H9 (cell line): Measurements from ENCODE around the gene MRPS26. TPM values are rescaled to one million over a fixed set of nuclear protein-coding genes. Genes with fewer than 3 reads are reported as not detected.
"Not testable (repeated sequence)": the region's sequence is repeated elsewhere in the genome, so short reads cannot be mapped to it uniquely, and the experiment has no call there.

Experiments used
- DNase-seq: peaks from one replicate; pipeline ENCODE4 v3.0.0-alpha.2; 2017
- H2AFZ ChIP-seq: one replicate; pipeline ENCODE4 v1.6.1; 2013; ENCODE audit warnings: mild to moderate bottlenecking, low read length, control low read depth, moderate library complexity
- H2AK5ac ChIP-seq: 2 replicates; pipeline ENCODE4 v1.6.1; 2013; ENCODE audit warnings: low read length, control low read depth, mixed read lengths; ENCODE audit not compliant: insufficient read length
- H2BK120ac ChIP-seq: one replicate; pipeline ENCODE4 v1.6.1; 2013; ENCODE audit warnings: low read depth, mild to moderate bottlenecking, low read length, control low read depth, inconsistent platforms; ENCODE audit not compliant: poor library complexity, severe bottlenecking
- H2BK12ac ChIP-seq: 2 replicates; pipeline ENCODE4 v1.6.1; 2013; ENCODE audit warnings: low read length, control low read depth, mixed read lengths, low read depth; ENCODE audit not compliant: insufficient read length
- H2BK15ac ChIP-seq: 2 replicates; pipeline ENCODE4 v1.6.1; 2013; ENCODE audit warnings: low read depth, low read length, control low read depth
- H2BK20ac ChIP-seq: one replicate; pipeline ENCODE4 v1.6.1; 2013; ENCODE audit warnings: low read depth, mild to moderate bottlenecking, low read length, control low read depth, inconsistent platforms; ENCODE audit not compliant: poor library complexity, severe bottlenecking
- H2BK5ac ChIP-seq: 2 replicates; pipeline ENCODE4 v1.6.1; 2013; ENCODE audit warnings: low read length, control low read depth, mixed read lengths; ENCODE audit not compliant: insufficient read length
- H3K14ac ChIP-seq: 2 replicates; pipeline ENCODE4 v1.6.1; 2013; ENCODE audit warnings: low read length, control low read depth; ENCODE audit not compliant: insufficient read depth
- H3K18ac ChIP-seq: 2 replicates; pipeline ENCODE4 v1.6.1; 2013; ENCODE audit warnings: low read depth, mild to moderate bottlenecking, mixed read lengths, low read length, control low read depth; ENCODE audit not compliant: insufficient read length
- H3K23ac ChIP-seq: 2 replicates; pipeline ENCODE4 v1.6.1; 2013; ENCODE audit warnings: low read length, control low read depth, mixed read lengths, low read depth; ENCODE audit not compliant: insufficient read length
- H3K23me2 ChIP-seq: 2 replicates; pipeline ENCODE4 v1.6.1; 2013; ENCODE audit warnings: low read depth, mild to moderate bottlenecking, mixed read lengths, low read length, control low read depth; ENCODE audit not compliant: insufficient read length, poor library complexity, severe bottlenecking
- H3K27ac ChIP-seq: 2 replicates; pipeline ENCODE4 v1.5.1; 2013; ENCODE audit warnings: low read length, control low read depth, mixed read lengths, low read depth; ENCODE audit not compliant: insufficient read length
- H3K27me3 ChIP-seq: 2 replicates; pipeline ENCODE4 v1.6.1; 2013; ENCODE audit warnings: low read length, control low read depth, inconsistent platforms; ENCODE audit not compliant: insufficient read depth
- H3K4ac ChIP-seq: 2 replicates; pipeline ENCODE4 v1.6.1; 2013; ENCODE audit warnings: low read depth, mild to moderate bottlenecking, control low read depth, inconsistent platforms, low read length, moderate library complexity
- H3K4me1 ChIP-seq: 2 replicates; pipeline ENCODE4 v1.6.1; 2013; ENCODE audit warnings: low read length, control low read depth, inconsistent platforms; ENCODE audit not compliant: insufficient read depth
- H3K4me2 ChIP-seq: 2 replicates; pipeline ENCODE4 v1.6.1; 2013; ENCODE audit warnings: low read length, control low read depth, mixed read lengths; ENCODE audit not compliant: insufficient read length, insufficient read depth
- H3K56ac ChIP-seq: 2 replicates; pipeline ENCODE4 v1.6.1; 2013; ENCODE audit warnings: low read depth, mild to moderate bottlenecking, mixed read lengths, low read length, control low read depth; ENCODE audit not compliant: insufficient read length
- H3K79me1 ChIP-seq: 2 replicates; pipeline ENCODE4 v1.6.1; 2013; ENCODE audit warnings: low read depth, mild to moderate bottlenecking, moderate library complexity, low read length, control low read depth, inconsistent platforms; ENCODE audit not compliant: insufficient read depth, poor library complexity, severe bottlenecking
- H3K79me2 ChIP-seq: 2 replicates; pipeline ENCODE4 v1.6.1; 2013; ENCODE audit warnings: low read length, control low read depth, inconsistent platforms; ENCODE audit not compliant: insufficient read depth
- H3K9ac ChIP-seq: 2 replicates; pipeline ENCODE4 v1.6.1; 2013; ENCODE audit warnings: low read length, control low read depth, mixed read lengths; ENCODE audit not compliant: insufficient read length; ENCODE audit errors: extremely low read depth
- H3K9me3 ChIP-seq: one replicate; pipeline ENCODE4 v1.6.1; 2013; ENCODE audit warnings: low read depth, low read length, inconsistent platforms; ENCODE audit not compliant: control insufficient read depth
- H3T11ph ChIP-seq: one replicate; pipeline ENCODE4 v1.6.1; 2013; ENCODE audit warnings: mild to moderate bottlenecking, low read length, control low read depth, inconsistent platforms
- H4K20me1 ChIP-seq: one replicate; pipeline ENCODE4 v1.6.1; 2013; ENCODE audit not compliant: control insufficient read depth, insufficient read length, insufficient read depth
- H4K5ac ChIP-seq: 2 replicates; pipeline ENCODE4 v1.6.1; 2013; ENCODE audit warnings: low read depth, mild to moderate bottlenecking, mixed read lengths, low read length, control low read depth; ENCODE audit not compliant: insufficient read length
- H4K8ac ChIP-seq: replicated peaks from 2 replicates; pipeline ENCODE4 v1.6.1; 2013; ENCODE audit warnings: low read length, control low read depth, mixed read lengths, low read depth; ENCODE audit not compliant: insufficient read length
- H4K91ac ChIP-seq: 2 replicates; pipeline ENCODE4 v1.6.1; 2013; ENCODE audit warnings: low read depth, mild to moderate bottlenecking, moderate library complexity, mixed read lengths, low read length, control low read depth; ENCODE audit not compliant: insufficient read length
- H3K27ac Mint-ChIP-seq, 3 experiments: 2 replicates in 2 of 3; 3 replicates in 1 of 3; pipeline ENCODE4 v1.8.0; 2020 to 2021; ENCODE audit warnings: mixed read lengths in 3 of 3, mild to moderate bottlenecking in 1 of 3, moderate library complexity in 1 of 3
- H3K27me3 Mint-ChIP-seq: 2 replicates; pipeline ENCODE4 v1.8.0; 2021; ENCODE audit warnings: low read depth, mild to moderate bottlenecking, moderate library complexity, mixed read lengths
- H3K36me3 Mint-ChIP-seq, 3 experiments: 2 replicates in 2 of 3; 3 replicates in 1 of 3; pipeline ENCODE4 v1.8.0; 2020 to 2021; ENCODE audit warnings: low read depth in 3 of 3, mixed read lengths in 3 of 3; ENCODE audit not compliant: insufficient read depth in 1 of 3
- H3K4me1 Mint-ChIP-seq, 2 experiments: 2 replicates each; pipeline ENCODE4 v1.8.0; 2020; ENCODE audit warnings: mixed read lengths in 2 of 2
- H3K4me3 Mint-ChIP-seq, 2 experiments: 2 replicates in 1 of 2; 3 replicates in 1 of 2; pipeline ENCODE4 v1.8.0; 2020 to 2021; ENCODE audit warnings: mild to moderate bottlenecking in 2 of 2, mixed read lengths in 2 of 2, moderate library complexity in 1 of 2
- H3K9me3 Mint-ChIP-seq, 2 experiments: 2 replicates in 1 of 2; 3 replicates in 1 of 2; pipeline ENCODE4 v1.8.0; 2020; ENCODE audit warnings: mild to moderate bottlenecking in 2 of 2, mixed read lengths in 2 of 2, moderate library complexity in 1 of 2
- CTCF ChIP-seq: fragments of 200-600 bp; sonication (generic); conservative IDR thresholded peaks from 3 replicates; pipeline ENCODE4 v1.8.0; 2021; ENCODE audit warnings: antibody characterized with exemption, mild to moderate bottlenecking
- WGBS: extraction: QIAGEN DNeasy Blood & Tissue Kit; methylation state at CpG from one replicate; pipeline ENCODE4 v1.1.7; 2013; ENCODE audit warnings: missing lambda C conversion rate, low lambda C conversion rate, mixed read lengths; ENCODE audit not compliant: insufficient read length; ENCODE audit errors: extremely low coverage; 5-methylcytosine and 5-hydroxymethylcytosine counted together
- total RNA-seq: library from RNA; stranded (reverse); gene quantifications from 2 replicates; pipeline ENCODE4 v1.2.1, GENCODE V29; 2021

Gene MRPS26
- total RNA-seq, 1 experiment from 2014 or later, result 97.6 TPM

GRCh38 chr20:3059489-3059888 lies 13.6 kb downstream of the MRPS26 start:
- Histone ChIP-seq H3K9me3 (no peaks in the 10 kb centered on the region), H3K23me2 (no peaks in the 10 kb centered on the region), H2AFZ (no peak overlapping the region), H3K56ac (no peak overlapping the region), H3K4me2 (no peak overlapping the region), H4K8ac (no peak overlapping the region), H3K14ac (no peak overlapping the region), H3K4ac (no peak overlapping the region), H3T11ph (no peak overlapping the region), H3K23ac (no peak overlapping the region), H3K9ac (no peak overlapping the region), H2BK5ac (no peak overlapping the region), H3K27me3 (no peaks in the 10 kb centered on the region), H2BK20ac (no peak overlapping the region), H3K79me1 (no peaks in the 10 kb centered on the region), H3K18ac (no peak overlapping the region), H3K27ac (no peak overlapping the region), H2BK120ac (no peak overlapping the region), H3K4me1 (no peaks in the 10 kb centered on the region), H2BK15ac (no peak overlapping the region), H2BK12ac (no peak overlapping the region), H4K91ac (no peak overlapping the region), H4K20me1 (no peaks in the 10 kb centered on the region), H3K79me2 (no peaks in the 10 kb centered on the region), H2AK5ac (no peak overlapping the region), H4K5ac (no peak overlapping the region)
- DNase-seq, result no peak
- no peaks in the 10 kb centered on the region for H3K9me3 Mint-ChIP-seq
- H3K4me1 Mint-ChIP-seq, result no peaks in the 10 kb centered on the region
- H3K27ac Mint-ChIP-seq, result peak overlapping the region in 1 of 3 experiments; percentile 24; a peak in 2 of 7 replicates
- no peaks in the 10 kb centered on the region for H3K36me3 Mint-ChIP-seq
- WGBS, result no CpG with 5 or more reads among the region's 3 CpGs
- no peak for TF ChIP-seq CTCF
- H3K4me3 Mint-ChIP-seq, result no peak overlapping the region
- H3K27me3 Mint-ChIP-seq, result no peaks in the 10 kb centered on the region; the same call in 1 of the 2 replicates

- not testable (repeated sequence) for H3K36me3 Mint-ChIP-seq, H3K27me3 ChIP-seq, H3K9me3 ChIP-seq, H4K8ac ChIP-seq, H3K79me2 ChIP-seq, H3K4me1 ChIP-seq, H3K27ac Mint-ChIP-seq, H3K79me1 ChIP-seq, H4K5ac ChIP-seq, H3K23ac ChIP-seq, DNase-seq, H4K91ac ChIP-seq, H3K4me1 Mint-ChIP-seq, H3K4ac ChIP-seq, H3K18ac ChIP-seq, H2BK120ac ChIP-seq, H3K14ac ChIP-seq, H3K27ac ChIP-seq, H2BK12ac ChIP-seq, H2AFZ ChIP-seq, H2BK15ac ChIP-seq, H2BK20ac ChIP-seq, H2BK5ac ChIP-seq, H3K9ac ChIP-seq, H3K27me3 Mint-ChIP-seq, H3K4me2 ChIP-seq, H3K9me3 Mint-ChIP-seq, H4K20me1 ChIP-seq, H3K4me3 Mint-ChIP-seq, H3T11ph ChIP-seq, H2AK5ac ChIP-seq, H3K23me2 ChIP-seq, H3K56ac ChIP-seq
- no CpG with 5 or more reads among the region's 6 CpGs for WGBS
Measured at GRCh38 chr20:3064119-3064518, 18.3 kb downstream of the MRPS26 start.
